ENCODE results near the gene CAMK2N1. TPM values are rescaled to one million over a fixed set of nuclear protein-coding genes. Genes with fewer than 3 reads are reported as not detected.

CAMK2N1 gene
- total RNA-seq, 1 experiment from 2014 or later, result 17.0 TPM

DNA sequence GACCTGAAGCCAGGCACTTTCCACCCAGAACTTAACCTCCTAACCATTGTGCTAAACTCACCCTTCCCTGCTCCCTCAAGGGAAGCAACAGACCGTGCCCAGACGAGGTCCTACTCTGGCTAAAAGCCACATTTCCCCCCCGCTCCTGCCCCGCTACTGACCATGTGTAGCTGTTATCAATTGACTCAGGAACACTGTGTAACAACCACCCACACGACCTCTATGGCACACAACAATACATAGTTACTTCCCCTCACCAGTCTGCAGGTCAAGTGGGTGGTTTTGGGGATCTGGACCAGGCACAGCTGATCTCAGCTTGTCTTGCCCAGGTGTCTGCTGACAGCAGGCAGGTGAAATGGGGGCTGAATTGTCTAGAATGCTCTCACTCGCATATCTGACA lies 40.1 kb downstream of the CAMK2N1 start:
- no peak for DNase-seq (ENCODE audit: low spot score)

DNA sequence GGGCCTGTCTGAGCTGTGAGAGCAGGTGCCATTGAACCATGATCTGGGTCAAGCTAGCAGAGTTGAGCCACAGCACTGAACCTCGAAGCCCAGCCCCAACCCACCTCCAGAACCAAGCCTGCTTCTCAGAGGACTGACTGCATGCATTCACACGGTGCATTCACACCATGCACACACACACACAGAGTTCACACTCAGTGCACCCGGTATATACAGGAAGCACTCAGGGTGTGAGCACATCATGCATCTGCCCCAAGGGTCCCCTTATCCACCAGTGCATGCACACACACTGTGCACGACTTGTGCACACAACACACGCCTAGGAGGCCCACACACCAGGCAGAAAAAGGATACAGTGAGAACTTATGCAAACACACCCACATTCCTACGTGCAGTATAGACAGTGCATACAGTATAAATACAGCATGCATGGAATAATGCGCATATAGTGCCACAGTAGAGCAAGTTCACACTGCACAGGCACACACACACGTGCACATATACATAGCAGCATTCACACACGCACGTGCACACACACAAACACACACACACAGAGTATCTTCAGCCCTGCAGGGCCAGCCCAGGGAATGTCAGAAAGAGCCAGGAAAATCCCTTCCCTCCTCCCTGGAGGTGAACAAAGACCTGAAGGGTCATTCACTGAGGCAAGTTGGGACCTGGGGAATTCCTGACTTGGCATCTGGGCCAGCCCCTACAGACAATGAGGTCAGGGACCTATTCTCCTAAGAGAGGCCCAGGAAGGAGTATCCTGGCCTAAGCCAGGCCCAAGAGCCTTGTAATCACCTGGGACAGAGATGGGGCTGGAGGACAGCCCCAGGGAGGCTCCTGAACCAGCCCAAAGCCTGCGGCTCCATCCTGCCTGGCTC lies 42.1 kb downstream of the CAMK2N1 start:
- no peak for DNase-seq (ENCODE audit: low spot score)

DNA sequence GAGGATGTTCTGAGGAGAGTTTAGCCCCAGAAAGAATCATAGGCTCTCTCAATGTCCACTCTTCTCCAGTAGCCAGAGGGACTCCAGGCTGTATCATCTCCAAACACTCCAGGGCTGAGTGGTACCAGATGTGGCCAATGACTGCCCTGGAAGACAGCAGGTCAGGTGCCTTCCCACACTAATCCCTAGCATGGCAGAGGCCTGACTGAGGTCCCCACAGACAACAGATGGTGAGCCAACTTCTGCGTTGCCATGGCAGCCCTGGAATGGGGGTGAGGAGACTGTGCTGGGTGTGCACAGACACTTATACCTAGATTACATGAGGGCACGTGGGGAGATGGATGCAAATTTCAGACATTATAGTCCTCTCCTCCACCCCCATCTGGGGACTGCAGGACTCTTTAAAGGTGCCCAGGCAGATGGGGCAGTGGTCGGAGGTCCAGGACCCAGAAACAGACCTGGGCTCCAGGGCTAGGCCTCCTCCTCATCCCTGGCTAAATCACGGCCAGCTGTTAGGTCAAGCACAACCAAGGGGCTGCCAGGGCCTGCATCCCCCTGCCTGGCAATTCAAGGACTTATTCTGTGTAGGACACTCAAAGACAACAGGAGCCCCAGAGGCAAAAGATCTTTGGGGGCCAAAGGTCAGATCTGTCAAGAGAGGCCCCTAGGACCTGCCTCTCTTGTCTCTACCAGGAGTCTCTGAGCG lies 42.9 kb downstream of the CAMK2N1 start:
- DNase-seq (ENCODE audit: low spot score), result no peak

DNA sequence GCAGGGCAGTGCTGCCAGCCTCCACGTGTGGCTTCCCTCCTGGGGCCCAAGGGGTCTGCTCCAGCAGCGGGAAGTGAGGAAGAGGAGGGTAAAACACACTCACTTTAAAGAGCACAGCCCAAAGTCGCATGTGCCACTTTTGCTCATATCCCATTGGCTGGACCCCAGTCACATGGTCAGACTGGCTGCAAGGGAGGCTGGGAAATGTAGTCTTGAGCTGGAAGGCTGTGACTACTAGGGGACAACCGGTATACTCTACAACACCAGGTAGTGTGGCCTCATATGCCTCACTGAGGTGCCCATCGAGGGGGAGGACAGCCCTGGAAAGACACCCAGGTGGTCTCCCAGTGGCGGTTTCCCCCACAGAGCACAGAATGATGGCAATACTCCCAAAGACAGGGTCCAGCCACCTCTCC lies 45.2 kb downstream of the CAMK2N1 start:
- peak; percentile 58 for DNase-seq (ENCODE audit: low spot score)

DNA sequence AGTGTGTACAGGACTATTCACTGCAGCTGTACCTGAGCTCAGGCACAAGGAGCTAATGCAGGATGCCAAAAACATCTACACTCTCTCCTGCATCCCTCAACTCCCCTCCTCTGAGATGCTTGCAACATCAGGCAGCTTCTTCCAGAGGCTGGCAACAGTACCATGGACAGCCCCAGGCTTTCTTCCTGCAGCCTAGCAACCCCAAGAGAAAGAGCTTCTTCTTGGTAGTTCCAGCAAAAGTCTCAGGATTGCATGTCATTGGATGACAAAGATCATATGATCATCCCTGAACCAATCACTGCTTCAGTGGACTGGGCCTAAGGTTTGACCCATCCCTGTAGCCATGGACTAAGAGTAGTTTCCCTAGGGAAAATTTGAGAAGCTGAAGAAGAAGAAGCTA lies 46.7 kb downstream of the CAMK2N1 start:
- no peak for DNase-seq (ENCODE audit: low spot score)

DNA sequence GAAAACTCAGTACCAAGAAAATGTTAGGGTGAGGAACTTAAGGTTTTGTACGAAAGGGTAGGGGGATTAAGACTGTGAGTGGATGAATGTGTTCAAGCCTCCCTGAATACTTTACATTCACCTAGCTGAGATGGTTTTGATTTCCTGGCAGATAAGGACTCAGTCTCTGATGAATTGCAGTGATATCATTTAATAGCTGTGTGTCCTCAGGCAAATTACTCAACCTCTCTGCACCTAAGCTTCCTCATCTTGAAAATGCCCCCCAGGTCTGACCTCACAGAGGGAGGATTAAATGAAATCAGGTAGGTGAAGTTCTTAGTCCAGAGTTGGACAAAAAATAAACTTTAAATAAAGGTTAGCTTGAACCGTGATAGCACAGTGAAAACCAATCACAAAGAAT lies 48.4 kb downstream of the CAMK2N1 start:
- DNase-seq (ENCODE audit: low spot score), result no peak

DNA sequence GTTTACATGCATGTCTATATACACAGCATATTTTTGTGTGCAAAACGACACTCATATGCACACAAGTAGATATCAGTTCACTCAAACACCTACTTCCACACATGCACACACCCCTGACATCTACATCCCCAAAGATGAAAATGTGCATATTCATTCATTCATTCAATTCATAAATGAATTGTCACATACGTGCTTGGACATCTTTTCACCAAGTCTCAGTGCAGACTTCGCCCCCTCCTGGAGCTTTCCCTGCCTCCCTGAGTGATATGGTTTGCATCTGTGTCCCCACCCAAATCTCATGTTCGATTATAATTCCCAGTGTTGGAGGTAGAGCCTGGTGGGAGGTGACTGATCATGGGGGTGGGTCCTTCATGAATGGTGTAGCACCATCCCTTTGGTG lies 53.1 kb downstream of the CAMK2N1 start:
- DNase-seq (ENCODE audit: low spot score), result no peak

Other genes starting within 250 kb of the CAMK2N1 start
- not detected in 2 replicates for gene VWA5B1, start 195.3 kb downstream of the CAMK2N1 start, total RNA-seq (2014; rRNA removed; shearing (Covaris generic))
- gene MUL1, start 21.9 kb upstream of the CAMK2N1 start, total RNA-seq (2014; rRNA removed; shearing (Covaris generic)), result 17.3 and 19.1 TPM in 2 replicates
- gene FAM43B, start 66.4 kb upstream of the CAMK2N1 start, total RNA-seq (2014; rRNA removed; shearing (Covaris generic)), result not detected in 2 replicates
- 1.7 and 3.2 TPM in 2 replicates for gene CDA, start 102.9 kb upstream of the CAMK2N1 start, total RNA-seq (2014; rRNA removed; shearing (Covaris generic))
- gene PINK1, start 147.2 kb upstream of the CAMK2N1 start, total RNA-seq (2014; rRNA removed; shearing (Covaris generic)), result 21.2 and 22.3 TPM in 2 replicates
- 269 and 276 TPM in 2 replicates for gene DDOST, start 175.2 kb upstream of the CAMK2N1 start, total RNA-seq (2014; rRNA removed; shearing (Covaris generic))
- gene KIF17, start 231.8 kb upstream of the CAMK2N1 start, total RNA-seq (2014; rRNA removed; shearing (Covaris generic)), result not detected in 2 replicates
- 0.55 and 3.6 TPM in 2 replicates for gene SH2D5, start 246.5 kb upstream of the CAMK2N1 start, total RNA-seq (2014; rRNA removed; shearing (Covaris generic))

All from HT-29 (cell line).